Activated T-cell treated with anti-CD3 and anti-CD28 coated beads for 24 hours (primary cell): ENCODE measurements around the gene MAPK10.
"Not testable (repeated sequence)": the region's sequence is repeated elsewhere in the genome, so short reads cannot be mapped to it uniquely, and the experiment has no call there.

Source experiments
- DNase-seq: peaks from one replicate; pipeline ENCODE4 v3.0.0-alpha.2; 2020; ENCODE audit warnings: low read depth

The MAPK10 gene

GRCh38 chr4:85967872-85968271 is 392.0 kb downstream of the MAPK10 start:
- DNase-seq = no peak

- DNase-seq = no peak
Observed at GRCh38 chr4:85966373-85966772, 393.5 kb downstream of the MAPK10 start.

- DNase-seq = no peak
Observed at GRCh38 chr4:85965529-85965928, 394.3 kb downstream of the MAPK10 start.

GRCh38 chr4:85965017-85965416 is 394.8 kb downstream of the MAPK10 start:
- not testable (repeated sequence) for DNase-seq

GRCh38 chr4:85964298-85964697 is 395.6 kb downstream of the MAPK10 start:
- DNase-seq = no peak

- DNase-seq = no peak
Observed at GRCh38 chr4:85963231-85963630, 396.6 kb downstream of the MAPK10 start.

GRCh38 chr4:85961887-85962286 is 398.0 kb downstream of the MAPK10 start:
- DNase-seq = no peak

- no peak for DNase-seq
Observed at GRCh38 chr4:85956293-85956945, 403.4 kb downstream of the MAPK10 start.

GRCh38 chr4:85955620-85956292 is 404.1 kb downstream of the MAPK10 start:
- no peak for DNase-seq

GRCh38 chr4:85953651-85954018 is 406.2 kb downstream of the MAPK10 start:
- DNase-seq = no peak

- no peak for DNase-seq
Observed at GRCh38 chr4:85952972-85953650, 406.7 kb downstream of the MAPK10 start.

- no peak for DNase-seq
Observed at GRCh38 chr4:85952528-85952927, 407.3 kb downstream of the MAPK10 start.

- DNase-seq = no peak
Observed at GRCh38 chr4:85951099-85951498, 408.8 kb downstream of the MAPK10 start.

GRCh38 chr4:85946821-85947220 is 413.0 kb downstream of the MAPK10 start:
- no peak for DNase-seq

- no peak for DNase-seq
Observed at GRCh38 chr4:85942107-85942506, 417.7 kb downstream of the MAPK10 start.

- DNase-seq = no peak
Observed at GRCh38 chr4:85940151-85940550, 419.7 kb downstream of the MAPK10 start.
